Fibroblast of mammary gland (primary cell): ENCODE results near the gene C11orf52.

Experiments used
- DNase-seq: peaks from one replicate; pipeline ENCODE4 v3.0.0-alpha.2; 2010; ENCODE audit warnings: low read depth
- H3K4me3 ChIP-seq: 2 replicates; pipeline ENCODE4 v1.5.1; 2011; ENCODE audit warnings: low read depth, mild to moderate bottlenecking, low read length, moderate library complexity; ENCODE audit not compliant: control insufficient read depth
- CTCF ChIP-seq: conservative IDR thresholded peaks from 2 replicates; pipeline ENCODE4 v1.5.1; 2011; ENCODE audit warnings: low read depth, low read length, inconsistent platforms; ENCODE audit not compliant: control insufficient read depth, insufficient read depth

The C11orf52 gene

GRCh38 chr11:111945198-111945597 is 26.5 kb downstream of the C11orf52 start:
- H3K4me3 ChIP-seq, result no peak overlapping the region
- no peak for TF ChIP-seq CTCF
- DNase-seq, result peak; percentile 54

DNA sequence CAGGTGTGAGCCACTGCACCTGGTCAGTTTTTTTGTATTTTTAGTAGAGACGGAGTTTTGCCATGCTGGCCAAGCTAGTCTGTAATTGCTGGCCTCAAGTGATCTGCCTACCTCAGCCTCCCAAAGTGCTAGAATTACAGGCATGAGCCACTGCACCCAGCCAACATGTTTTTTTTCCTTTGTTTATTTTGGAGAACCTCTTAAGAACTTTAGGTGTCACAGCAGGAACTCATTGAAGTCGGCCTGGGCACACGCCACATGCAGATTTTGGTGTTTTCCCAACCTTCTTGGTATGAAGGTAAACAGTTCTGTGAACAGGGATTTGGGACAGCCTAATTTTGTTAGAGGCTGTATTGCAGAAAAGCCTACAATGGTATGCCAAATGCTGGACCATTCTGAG is 27.8 kb downstream of the C11orf52 start:
- no peak for DNase-seq
- no peak for TF ChIP-seq CTCF
- H3K4me3 ChIP-seq, result no peak overlapping the region

GRCh38 chr11:111947143-111947542 is 28.4 kb downstream of the C11orf52 start:
- no peak for DNase-seq
- no peak for TF ChIP-seq CTCF
- no peak overlapping the region for H3K4me3 ChIP-seq

- no peak for TF ChIP-seq CTCF
- DNase-seq, result no peak
Observed at GRCh38 chr11:111949519-111950426, 31.1 kb downstream of the C11orf52 start.

GRCh38 chr11:111951565-111951964 is 32.9 kb downstream of the C11orf52 start:
- no peak for TF ChIP-seq CTCF
- no peak for DNase-seq
- H3K4me3 ChIP-seq, result no peak overlapping the region

More at GRCh38 chr11:111949519-111950426, 31.1 kb downstream of the C11orf52 start:
- no peak overlapping the region for H3K4me3 ChIP-seq

GRCh38 chr11:111954154-111954553 is 35.4 kb downstream of the C11orf52 start:
- H3K4me3 ChIP-seq, result no peak overlapping the region
- no peak for TF ChIP-seq CTCF
- DNase-seq, result no peak
